Non-pigmented ciliary epithelial cell (primary cell): ENCODE measurements around the gene DOCK1.
"Not testable (repeated sequence)": the region's sequence is repeated elsewhere in the genome, so short reads cannot be mapped to it uniquely, and the experiment has no call there.

Experiments used
- DNase-seq: peaks from one replicate; pipeline ENCODE4 v3.0.0-alpha.2; 2010; ENCODE audit warnings: low read depth

DOCK1 gene

GRCh38 chr10:126926568-126926967, 21.3 kb downstream of the DOCK1 start:
- DNase-seq = no peak

- DNase-seq = no peak
These were observed 22.6 kb downstream of the DOCK1 start for GRCh38 chr10:126927799-126928198.

DNA sequence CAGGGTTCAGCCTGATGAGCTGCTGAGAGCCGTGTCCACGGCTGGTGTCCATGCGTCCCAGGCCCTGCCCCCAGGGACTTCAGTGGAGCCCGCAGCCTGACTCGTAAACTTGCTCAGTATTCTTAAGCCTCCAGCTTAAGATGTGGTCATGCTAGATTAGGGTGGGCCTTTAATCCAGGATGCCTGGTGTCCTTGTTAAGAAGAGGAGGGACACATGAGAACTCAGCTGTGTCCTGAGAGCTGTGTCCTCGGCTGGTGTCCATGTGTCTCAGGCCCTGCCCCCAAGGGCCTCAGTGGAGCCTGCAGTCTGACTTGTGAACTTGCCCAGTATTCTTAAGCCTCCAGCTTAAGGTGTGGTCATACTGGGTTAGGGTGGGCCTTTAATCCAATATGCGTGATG, 23.0 kb downstream of the DOCK1 start:
- no peak for DNase-seq

DNA sequence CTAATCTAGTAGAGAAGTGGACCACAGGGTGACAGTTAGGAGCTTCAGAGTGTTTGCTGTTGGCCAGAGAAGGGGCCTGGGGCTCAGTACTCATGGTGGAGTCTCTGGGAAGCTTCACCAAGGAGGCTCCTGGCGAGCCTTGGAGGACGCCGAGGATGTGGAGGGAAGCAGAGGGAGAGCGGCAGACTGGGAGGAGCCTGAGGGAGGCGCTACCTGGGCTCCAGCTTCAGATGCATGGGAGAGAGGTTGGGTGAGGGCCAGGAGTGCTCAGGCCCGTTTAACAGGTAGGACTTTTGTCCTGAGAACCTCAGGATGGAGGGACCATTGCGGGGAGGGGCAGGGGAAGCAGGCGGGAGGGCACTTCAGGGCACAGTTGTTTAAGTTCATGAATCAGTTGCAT, 24.2 kb downstream of the DOCK1 start:
- no peak for DNase-seq

- no peak for DNase-seq
These were observed 25.1 kb downstream of the DOCK1 start for GRCh38 chr10:126930131-126930882.

- no peak for DNase-seq
These were observed 25.8 kb downstream of the DOCK1 start for GRCh38 chr10:126930883-126931503.

DNA sequence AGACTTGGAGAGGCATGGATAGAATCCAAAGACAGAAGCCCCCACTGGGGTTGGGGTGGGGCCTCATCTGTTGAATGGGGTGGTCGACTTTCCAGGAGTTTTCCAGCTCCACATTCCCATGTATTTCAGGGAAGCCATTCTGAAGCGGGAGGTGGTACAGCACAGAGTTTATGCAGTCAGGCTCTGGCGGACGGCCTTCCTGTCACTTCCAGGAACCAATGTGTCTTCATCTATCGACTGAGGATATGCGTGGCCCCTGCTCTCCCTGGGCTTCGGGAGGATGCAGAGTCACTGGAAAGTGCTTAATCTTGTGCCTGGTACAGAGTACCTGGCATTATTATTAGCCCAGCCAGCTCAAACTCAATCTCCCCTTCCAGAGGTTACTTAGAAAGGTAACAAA, 26.3 kb downstream of the DOCK1 start:
- no peak for DNase-seq

GRCh38 chr10:126932516-126932915, 27.3 kb downstream of the DOCK1 start:
- no peak for DNase-seq

- DNase-seq = no peak
These were observed 27.9 kb downstream of the DOCK1 start for GRCh38 chr10:126933116-126933515.

DNA sequence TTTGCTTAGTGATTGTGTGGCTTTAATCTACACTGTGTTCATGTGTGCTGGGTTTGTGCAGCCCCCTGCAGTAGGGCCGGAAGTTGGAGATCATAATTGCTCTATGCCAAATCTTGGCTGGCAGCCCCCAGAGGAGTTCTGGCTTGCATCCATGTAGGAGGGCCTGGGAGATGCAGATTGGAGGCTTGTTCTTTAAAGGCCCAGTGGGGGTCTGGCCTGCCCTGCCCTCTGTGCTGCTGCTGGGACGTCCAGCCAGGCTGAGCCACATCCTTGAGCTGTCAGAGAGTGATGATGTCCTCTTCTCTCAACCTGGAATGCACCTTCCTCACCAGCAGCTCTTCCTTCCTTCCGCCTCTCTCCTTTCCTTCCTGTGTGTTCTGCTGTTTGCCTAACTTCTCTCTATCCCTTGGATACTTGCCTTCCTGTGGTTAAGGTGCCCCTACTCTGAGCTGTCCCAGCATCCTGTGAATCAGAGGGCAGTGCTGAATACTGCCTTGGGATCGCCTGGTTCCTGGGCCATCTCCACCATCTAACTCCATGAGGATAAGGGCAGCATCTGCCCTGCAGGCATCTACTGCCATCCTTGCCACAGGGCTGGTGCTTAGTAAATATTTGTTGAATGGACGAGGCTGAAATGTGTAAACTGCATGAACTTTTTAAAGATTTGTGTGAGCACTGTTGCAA, 30.2 kb downstream of the DOCK1 start:
- DNase-seq = no peak

- no peak for DNase-seq
These were observed 31.8 kb downstream of the DOCK1 start for GRCh38 chr10:126937026-126937425.

- DNase-seq = not testable (repeated sequence)
These were observed 32.9 kb downstream of the DOCK1 start for GRCh38 chr10:126938121-126938520.

GRCh38 chr10:126939706-126940105, 34.5 kb downstream of the DOCK1 start:
- DNase-seq = no peak

GRCh38 chr10:126940670-126941310, 35.6 kb downstream of the DOCK1 start:
- DNase-seq = no peak

DNA sequence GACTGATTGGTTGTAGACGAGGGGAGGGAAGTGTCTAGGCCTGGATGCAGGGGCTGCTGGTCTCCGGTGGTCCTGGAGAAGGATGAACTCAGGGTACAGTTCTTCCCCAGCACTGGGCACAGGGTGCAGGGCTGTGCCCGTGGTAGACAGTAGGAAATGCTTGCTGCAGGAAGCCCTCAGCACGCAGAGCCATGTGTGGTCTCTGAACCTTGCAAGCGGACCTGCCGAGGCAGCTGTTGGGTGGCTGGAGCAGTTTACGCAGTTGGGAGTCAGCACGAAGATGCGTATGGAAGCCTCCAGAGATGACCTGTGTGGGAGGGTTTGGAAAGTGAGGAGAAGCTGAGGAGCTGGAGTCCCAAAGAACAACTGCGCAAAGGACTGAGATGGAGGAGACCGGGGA, 39.0 kb downstream of the DOCK1 start:
- no peak for DNase-seq

- no peak for DNase-seq
These were observed 40.3 kb downstream of the DOCK1 start for GRCh38 chr10:126945351-126946030.

- no peak for DNase-seq
These were observed 41.5 kb downstream of the DOCK1 start for GRCh38 chr10:126946746-126947145.

DNA sequence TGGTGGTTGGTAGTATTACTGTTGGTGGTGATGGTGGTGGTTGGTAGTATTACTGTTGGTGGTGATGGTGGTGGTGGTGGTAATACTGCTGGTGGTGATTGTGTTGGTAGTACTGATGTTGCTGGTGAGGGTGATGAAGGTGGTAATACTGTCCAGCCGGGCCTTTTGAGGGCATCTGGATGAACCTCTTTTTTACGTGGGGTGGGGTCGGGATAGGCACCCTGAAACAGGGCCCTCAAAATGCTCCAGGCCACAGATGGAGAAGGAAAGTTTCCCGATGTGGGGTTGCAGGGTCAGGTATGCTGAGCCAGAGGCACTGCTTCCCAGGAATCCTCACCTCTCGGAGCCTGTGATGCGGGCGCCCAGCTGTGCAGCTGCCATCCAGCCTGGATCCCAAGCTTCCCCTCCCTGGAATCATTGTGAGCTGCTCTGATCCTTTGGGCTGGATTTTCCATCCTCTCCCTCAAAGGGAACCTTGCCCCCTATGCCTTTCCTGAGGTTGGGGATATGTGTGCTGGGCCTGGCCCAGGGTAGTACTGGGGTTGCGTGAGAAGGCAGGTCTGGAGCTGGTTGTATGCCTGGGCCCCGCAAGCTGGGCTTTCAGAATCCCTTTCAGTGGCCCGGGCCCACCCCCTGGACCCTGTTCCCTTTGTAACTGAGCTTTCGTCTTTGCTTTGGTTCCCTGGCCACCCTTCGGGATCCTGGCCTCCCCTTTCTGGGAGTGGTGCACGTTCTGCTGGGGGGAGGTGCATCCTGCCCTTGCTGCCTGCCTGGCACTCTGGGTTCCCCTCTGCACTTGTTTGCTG, 43.3 kb downstream of the DOCK1 start:
- no peak for DNase-seq

DNA sequence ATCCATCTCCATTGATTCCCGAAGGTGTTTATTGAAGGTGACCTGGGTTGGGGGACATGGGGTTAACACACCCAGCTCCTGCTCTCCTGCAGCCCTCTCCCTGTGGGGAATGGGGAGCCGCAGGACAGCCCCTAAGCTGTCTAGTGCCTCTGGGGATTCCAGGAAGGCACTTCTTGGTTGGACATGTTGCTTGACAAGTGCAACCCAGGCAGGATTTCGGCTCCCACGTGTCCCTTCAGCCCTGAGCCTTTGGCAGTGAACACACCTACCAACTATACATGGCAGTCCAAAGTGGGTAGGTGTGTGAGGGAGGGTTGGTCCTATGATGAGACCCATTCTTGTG, 43.9 kb downstream of the DOCK1 start:
- DNase-seq = no peak

- no peak for DNase-seq
These were observed 45.3 kb downstream of the DOCK1 start for GRCh38 chr10:126950401-126951105.

DNA sequence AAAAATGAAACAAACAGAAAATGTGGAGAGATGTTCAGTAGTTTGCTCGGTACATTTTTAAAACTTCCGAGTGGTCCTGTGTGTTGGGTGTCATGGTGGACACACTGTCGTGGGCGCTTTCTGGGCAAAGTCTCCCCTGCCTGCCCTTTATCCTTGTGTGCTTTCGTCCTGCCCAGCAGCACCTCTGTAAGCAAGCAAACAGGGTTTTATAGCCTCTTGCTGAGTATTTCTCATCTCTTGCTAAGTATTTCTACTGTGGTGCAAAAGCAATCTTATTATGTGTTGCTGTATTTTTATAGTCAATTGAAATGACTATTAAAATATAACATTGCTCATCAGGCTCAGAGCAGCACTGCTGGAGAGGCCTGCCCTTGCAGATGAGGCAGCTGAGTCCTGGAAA, 48.7 kb downstream of the DOCK1 start:
- no peak for DNase-seq
